HepG2 (cell line): ENCODE measurements around the gene BANP.

ENCODE experiments used
- CTCF ChIP-seq: sonication (generic); formaldehyde crosslinking; IDR thresholded peaks from 2 replicates; pipeline ENCODE4 v1.5.0; 2020; ENCODE audit warnings: mild to moderate bottlenecking, missing genetic modification reagents, moderate library complexity
- EP300 ChIP-seq, 3 experiments: sonication (generic) in 1 of 3; formaldehyde crosslinking in 1 of 3; IDR thresholded peaks; 2 replicates each; pipeline versions ENCODE4 v1.5.1 to v1.6.1; 2011 to 2020; ENCODE audit warnings: low read depth in 2 of 3, low read length in 2 of 3, borderline replicate concordance in 1 of 3, improper control_type of control experiment in 1 of 3, mild to moderate bottlenecking in 1 of 3, missing genetic modification reagents in 1 of 3, moderate library complexity in 1 of 3
- EZH2 ChIP-seq: conservative IDR thresholded peaks from 2 replicates; pipeline ENCODE4 v1.6.1; 2012; ENCODE audit warnings: mild to moderate bottlenecking, low read depth, low read length, moderate library complexity
- NCOA5 ChIP-seq: sonication (generic); formaldehyde crosslinking; IDR thresholded peaks from 2 replicates; pipeline ENCODE4 v1.4.0; 2020; ENCODE audit warnings: missing genetic modification reagents
- NFE2 ChIP-seq: sonication (generic); formaldehyde crosslinking; IDR thresholded peaks from 2 replicates; pipeline ENCODE4 v1.4.0; 2020; ENCODE audit warnings: missing genetic modification reagents
- NFYB ChIP-seq: sonication (generic); formaldehyde crosslinking; IDR thresholded peaks from 2 replicates; pipeline ENCODE4 v1.4.0; 2020; ENCODE audit warnings: missing genetic modification reagents
- SMC3 ChIP-seq: IDR thresholded peaks from 2 replicates; pipeline ENCODE4 v1.6.1; 2011; ENCODE audit warnings: low read length, improper control_type of control experiment
- ZFP36L2 ChIP-seq: sonication (generic); formaldehyde crosslinking; IDR thresholded peaks from 2 replicates; pipeline ENCODE4 v1.4.0; 2020; ENCODE audit warnings: missing genetic modification reagents
- TF ChIP-seq, protein P1 (sequence below): sonication (generic); formaldehyde crosslinking; IDR thresholded peaks from 2 replicates; pipeline ENCODE4 v1.9.0; 2022; ENCODE audit warnings: low read depth, missing genetic modification reagents
- TF ChIP-seq, protein P2 (sequence below): sonication (generic); formaldehyde crosslinking; IDR thresholded peaks from 2 replicates; pipeline ENCODE4 v1.4.0; 2020; ENCODE audit warnings: missing genetic modification reagents, borderline replicate concordance

DNA sequence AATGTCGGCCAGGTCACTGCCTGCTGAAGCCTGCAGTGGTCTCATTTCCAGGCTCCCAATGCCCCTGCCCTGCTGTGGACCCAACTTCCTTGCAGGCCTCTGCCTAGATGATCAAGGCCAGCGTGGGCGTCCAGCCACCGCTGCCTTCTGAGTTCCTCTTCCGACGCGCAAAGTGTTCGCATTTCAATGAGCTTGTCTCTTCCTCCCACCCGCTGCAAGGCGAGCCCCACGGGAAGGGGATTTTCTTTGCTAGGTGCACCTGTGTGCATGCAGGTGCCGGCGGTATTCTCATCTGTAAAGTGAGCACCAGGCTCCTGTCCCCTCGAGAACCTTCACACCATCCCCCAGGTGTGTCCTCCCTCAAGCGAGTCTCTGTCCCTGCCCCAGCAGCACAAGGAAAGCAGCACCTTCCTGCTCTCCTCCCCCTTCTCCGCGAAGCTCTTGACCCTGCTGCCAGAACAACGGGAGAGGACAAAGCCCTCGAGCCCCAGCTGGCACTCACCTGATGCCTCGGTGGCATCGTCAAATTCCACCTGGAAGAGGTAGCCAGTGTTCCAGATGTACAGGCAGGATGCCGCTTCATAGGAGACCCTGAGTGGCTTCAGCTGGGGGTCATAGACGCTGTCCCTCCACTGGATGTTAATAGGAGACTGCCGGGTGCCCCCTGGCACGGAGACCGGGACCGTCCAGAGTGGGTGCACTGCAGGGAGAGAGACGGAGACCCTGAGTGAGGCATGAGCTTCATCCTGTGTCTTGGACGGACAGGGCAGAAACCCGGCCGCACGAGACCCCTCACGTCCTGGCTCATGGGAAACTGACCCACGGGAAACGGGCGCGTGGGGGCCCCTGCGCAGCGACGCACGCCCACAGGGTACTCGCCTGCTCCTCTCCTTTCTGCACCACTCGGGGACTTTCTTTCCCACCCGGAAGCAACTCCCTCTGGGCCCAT is 24.7 kb upstream of the BANP start:
- TF ChIP-seq EZH2: no peak
- TF ChIP-seq ZFP36L2 (CRISPR knock-in tag): no peak
- no peak for TF ChIP-seq SMC3
- no peak for TF ChIP-seq CTCF (CRISPR knock-in tag)
- no peak for TF ChIP-seq NFYB
- TF ChIP-seq, protein P1, sequence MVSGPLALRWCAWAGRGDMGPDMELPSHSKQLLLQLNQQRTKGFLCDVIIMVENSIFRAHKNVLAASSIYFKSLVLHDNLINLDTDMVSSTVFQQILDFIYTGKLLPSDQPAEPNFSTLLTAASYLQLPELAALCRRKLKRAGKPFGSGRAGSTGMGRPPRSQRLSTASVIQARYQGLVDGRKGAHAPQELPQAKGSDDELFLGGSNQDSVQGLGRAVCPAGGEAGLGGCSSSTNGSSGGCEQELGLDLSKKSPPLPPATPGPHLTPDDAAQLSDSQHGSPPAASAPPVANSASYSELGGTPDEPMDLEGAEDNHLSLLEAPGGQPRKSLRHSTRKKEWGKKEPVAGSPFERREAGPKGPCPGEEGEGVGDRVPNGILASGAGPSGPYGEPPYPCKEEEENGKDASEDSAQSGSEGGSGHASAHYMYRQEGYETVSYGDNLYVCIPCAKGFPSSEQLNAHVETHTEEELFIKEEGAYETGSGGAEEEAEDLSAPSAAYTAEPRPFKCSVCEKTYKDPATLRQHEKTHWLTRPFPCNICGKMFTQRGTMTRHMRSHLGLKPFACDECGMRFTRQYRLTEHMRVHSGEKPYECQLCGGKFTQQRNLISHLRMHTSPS: no peak
- TF ChIP-seq, protein P2, sequence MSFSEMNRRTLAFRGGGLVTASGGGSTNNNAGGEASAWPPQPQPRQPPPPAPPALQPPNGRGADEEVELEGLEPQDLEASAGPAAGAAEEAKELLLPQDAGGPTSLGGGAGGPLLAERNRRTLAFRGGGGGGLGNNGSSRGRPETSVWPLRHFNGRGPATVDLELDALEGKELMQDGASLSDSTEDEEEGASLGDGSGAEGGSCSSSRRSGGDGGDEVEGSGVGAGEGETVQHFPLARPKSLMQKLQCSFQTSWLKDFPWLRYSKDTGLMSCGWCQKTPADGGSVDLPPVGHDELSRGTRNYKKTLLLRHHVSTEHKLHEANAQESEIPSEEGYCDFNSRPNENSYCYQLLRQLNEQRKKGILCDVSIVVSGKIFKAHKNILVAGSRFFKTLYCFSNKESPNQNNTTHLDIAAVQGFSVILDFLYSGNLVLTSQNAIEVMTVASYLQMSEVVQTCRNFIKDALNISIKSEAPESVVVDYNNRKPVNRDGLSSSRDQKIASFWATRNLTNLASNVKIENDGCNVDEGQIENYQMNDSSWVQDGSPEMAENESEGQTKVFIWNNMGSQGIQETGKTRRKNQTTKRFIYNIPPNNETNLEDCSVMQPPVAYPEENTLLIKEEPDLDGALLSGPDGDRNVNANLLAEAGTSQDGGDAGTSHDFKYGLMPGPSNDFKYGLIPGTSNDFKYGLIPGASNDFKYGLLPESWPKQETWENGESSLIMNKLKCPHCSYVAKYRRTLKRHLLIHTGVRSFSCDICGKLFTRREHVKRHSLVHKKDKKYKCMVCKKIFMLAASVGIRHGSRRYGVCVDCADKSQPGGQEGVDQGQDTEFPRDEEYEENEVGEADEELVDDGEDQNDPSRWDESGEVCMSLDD (CRISPR knock-in tag): no peak
- TF ChIP-seq EP300 (IDR thresholded peaks at IDR 0.05; ENCODE audit: low read depth in 2 of 2, low read length in 2 of 2): no peak
- TF ChIP-seq EP300 (CRISPR knock-in tag; IDR thresholded peaks at IDR 0.05; ENCODE audit: borderline replicate concordance): no peak
- no peak for TF ChIP-seq NCOA5 (CRISPR knock-in tag)
- no peak for TF ChIP-seq NFE2 (CRISPR knock-in tag)
